HG03442 (cell line): ENCODE results near the gene PPP1R9B.

Experiments used
- ATAC-seq: cut with Tn5 transposase; IDR thresholded peaks from one replicate; pipeline ENCODE4 v1.9.1; 2021; ENCODE audit warnings: mild to moderate bottlenecking, moderate library complexity; ENCODE audit not compliant: unreplicated experiment

Gene PPP1R9B

DNA sequence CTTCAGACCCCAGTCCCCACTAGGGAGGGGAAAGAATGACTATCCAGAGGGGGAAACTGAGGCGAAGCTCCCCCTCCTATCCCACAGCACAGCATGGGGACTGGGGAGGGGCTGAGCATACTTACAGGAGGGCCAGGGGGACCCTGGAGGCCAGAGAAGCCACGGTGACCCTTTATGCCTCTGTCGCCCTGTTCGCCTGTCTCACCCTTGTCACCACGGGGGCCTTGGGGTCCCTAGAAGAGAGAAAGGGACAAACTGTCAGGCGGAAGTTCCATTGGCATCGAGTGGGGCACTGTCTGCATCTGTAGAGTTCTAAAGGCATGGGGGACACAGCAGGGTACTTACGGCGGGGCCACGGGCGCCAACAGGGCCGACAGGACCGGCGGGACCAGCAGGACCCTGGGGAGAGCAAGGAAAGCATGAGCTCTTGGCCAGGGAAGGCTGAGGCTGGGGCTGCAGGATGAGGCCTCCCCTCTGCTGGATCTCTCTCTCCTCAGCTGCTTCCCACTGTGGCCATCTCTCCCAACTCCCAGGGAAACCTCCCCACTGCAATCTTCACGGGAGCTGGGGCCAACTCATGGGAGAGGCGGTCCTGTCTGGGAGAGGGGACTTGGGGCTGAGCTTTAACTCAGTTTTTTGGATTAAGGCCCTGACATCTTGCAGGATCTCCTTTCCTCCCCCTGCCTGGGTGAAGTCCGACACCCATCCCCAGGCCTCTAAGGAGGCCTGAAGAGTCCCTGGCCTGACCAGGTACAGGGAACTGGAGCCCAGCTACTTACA lies 37.5 kb upstream of the PPP1R9B start:
- ATAC-seq: no peak

DNA sequence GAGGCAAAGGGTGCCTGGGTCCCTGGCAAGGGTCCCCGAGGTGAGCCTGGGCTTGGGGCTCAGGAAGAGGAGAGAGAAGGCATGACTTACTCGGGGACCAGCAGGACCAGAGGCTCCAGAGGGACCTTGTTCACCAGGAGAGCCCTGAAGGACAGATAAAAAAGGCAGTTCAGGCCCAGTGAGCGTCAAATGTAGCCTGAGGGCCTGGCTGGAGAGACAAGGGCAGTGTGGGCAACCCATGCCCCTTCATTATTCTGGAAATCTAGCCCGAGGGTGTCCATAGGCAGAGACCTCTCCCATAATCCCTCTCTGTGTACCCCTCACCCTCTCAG lies 36.9 kb upstream of the PPP1R9B start:
- ATAC-seq: no peak

DNA sequence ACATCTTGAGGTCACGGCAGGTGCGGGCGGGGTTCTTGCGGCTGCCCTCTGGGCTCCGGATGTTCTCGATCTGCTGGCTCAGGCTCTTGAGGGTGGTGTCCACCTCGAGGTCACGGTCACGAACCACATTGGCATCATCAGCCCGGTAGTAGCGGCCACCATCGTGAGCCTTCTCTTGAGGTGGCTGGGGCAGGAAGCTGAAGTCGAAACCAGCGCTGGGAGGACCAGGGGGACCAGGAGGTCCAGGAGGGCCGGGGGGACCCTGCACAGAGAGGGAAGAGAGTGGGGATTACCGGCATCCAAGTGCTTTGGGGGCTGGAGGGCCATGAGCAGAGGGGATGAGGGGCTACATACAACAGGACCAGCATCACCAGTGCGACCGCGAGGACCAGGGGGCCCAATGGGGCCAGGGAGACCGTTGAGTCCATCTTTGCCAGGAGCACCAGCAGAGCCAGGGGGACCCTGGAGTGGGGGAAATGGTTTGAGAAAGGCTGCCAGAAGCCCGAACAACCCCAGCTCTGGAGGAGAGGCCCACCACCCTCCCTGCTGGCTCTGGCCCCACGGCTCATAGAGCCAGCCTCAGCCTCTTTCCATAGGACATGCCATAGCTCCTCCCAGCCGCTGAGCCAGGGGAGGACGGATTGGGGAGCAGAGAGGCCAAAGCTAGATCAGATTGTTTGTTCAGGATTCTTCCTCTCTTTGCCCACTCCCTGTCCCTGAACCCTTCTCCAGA lies 36.4 kb upstream of the PPP1R9B start:
- ATAC-seq: no peak

DNA sequence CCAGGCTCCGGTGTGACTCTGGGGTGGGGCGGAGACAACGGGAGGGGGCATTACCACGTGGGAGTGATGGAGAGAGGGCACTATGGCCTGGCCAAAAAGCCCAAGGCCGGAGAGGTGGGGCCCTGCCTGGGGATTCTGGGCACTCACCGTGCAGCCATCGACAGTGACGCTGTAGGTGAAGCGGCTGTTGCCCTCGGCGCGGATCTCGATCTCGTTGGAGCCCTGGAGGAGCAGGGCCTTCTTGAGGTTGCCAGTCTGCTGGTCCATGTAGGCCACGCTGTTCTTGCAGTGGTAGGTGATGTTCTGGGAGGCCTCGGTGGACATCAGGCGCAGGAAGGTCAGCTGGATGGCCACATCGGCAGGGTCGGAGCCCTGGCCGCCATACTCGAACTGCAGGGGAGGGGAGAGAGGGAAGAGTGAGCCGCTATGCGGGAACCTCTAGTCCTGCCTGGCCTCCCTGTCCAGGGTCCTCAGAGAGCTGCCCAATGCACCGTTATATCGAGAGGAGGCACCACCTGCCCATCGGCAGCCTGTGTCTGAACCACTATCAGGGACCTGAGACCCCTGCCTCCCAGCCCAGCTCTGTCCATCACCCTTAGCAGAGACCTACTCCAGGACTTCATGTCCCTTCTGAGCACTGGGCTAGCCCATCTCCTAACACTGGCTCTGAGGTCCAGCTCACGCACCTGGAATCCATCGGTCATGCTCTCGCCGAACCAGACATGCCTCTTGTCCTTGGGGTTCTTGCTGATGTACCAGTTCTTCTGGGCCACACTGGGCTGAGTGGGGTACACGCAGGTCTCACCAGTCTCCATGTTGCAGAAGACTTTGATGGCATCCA lies 35.4 kb upstream of the PPP1R9B start:
- ATAC-seq: no peak

DNA sequence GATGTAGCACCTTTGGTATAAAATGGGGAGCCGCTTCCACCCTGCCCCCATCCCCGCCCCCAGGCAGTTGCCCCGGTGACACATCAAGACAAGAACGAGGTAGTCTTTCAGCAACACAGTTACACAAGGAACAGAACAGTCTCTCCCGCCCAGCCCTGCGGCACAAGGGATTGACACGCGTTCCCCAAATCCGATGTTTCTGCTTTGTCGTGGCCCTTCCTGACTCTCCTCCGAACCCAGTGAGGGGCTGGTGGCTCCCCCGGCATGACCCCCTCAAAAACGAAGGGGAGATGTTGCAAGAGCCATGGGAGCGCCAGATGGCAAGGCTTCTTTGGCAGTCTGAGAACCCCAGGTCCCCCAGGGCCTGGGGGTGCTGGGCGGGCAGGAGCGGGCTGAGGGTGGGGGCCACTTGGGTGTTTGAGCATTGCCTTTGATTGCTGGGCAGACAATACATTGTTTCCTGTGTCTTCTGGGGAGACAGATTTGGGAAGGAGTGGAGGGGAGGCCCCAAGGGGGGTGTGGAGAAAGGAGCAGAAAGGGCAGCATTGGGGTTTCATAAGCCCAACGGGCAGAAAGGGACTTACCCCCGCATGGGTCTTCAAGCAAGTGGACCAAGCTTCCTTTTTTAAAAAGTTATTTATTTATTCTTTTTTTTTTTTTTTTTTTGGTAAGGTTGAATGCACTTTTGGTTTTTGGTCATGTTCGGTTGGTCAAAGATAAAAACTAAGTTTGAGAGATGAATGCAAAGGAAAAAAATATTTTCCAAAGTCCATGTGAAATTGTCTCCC lies 34.3 kb upstream of the PPP1R9B start:
- ATAC-seq: no peak

DNA sequence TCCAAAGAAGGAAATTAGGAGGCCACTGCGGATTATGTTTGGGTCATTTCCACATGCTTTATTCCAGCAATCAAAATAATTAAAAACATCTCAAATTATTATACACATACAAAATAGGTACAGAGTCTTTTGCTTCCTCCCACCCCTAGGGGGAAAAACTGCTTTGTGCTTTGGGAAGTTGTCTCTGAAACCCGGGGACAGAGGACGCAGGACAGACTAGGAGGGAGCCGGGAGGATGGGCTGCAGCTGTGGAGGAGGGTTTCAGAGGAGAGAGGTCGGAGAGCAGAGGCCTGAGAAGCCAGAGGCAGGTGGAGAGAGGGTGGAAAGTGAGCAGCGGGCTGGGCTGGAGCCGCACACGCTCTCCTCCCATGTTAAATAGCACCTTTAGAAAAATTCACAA lies 33.6 kb upstream of the PPP1R9B start:
- no peak for ATAC-seq

DNA sequence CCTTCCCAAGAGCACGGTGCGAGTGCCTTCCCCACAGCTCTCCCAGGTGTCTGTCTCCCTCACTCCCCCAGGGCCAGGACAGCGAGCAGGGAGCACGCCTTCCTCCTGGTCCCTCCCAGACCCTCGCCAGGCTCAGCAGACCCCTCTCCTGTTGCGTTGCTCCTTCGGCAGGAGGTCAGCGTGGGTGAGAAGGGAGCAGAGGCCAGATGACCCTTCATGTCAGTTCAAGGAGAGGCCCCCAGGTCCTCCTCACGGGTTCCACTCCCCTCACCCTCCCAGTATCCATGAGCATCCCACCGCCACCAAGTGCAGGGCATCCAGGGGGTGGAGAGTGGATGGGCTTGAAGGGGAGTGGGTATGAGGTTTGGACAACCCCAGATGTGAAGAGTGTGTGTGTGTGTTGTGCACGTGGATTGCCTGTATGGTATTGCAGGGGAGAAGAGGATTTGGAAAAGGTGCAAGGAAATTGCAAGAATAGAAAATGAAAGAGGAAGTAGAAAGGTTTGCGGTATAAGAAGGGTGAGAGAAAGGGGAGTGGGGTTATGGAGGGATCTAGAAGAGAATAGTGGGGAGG lies 33.0 kb upstream of the PPP1R9B start:
- ATAC-seq: no peak

DNA sequence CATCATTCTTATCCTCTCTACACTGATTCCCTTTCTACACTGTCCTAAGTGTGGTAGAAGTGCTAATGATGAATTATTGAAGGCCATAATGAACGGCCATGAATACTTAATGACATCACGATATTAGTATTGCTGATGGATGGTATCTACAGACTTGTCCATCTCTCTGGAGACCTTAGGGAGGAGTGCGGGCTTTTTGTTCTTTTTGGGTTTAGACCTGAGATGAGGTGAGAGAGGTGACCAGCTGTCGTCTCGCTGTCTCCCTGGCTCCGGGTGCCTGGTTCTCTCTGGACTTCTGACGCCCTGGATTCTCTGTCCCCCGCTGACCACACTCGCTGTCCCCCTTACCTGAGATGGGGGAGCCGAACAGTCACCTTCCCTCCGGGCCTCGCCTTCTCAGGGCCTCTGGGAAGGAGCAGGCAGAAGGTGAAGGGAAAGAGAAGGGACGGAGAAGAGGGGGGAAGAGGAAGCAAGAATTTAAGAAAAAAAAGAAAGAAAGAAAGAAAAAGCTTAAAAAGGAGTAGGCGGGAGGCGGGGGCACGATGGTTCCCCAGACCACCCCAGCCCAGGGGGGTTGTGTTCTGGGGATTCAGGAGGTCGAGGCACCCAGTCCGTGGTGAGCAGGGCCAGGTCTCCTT lies 32.4 kb upstream of the PPP1R9B start:
- no peak for ATAC-seq

DNA sequence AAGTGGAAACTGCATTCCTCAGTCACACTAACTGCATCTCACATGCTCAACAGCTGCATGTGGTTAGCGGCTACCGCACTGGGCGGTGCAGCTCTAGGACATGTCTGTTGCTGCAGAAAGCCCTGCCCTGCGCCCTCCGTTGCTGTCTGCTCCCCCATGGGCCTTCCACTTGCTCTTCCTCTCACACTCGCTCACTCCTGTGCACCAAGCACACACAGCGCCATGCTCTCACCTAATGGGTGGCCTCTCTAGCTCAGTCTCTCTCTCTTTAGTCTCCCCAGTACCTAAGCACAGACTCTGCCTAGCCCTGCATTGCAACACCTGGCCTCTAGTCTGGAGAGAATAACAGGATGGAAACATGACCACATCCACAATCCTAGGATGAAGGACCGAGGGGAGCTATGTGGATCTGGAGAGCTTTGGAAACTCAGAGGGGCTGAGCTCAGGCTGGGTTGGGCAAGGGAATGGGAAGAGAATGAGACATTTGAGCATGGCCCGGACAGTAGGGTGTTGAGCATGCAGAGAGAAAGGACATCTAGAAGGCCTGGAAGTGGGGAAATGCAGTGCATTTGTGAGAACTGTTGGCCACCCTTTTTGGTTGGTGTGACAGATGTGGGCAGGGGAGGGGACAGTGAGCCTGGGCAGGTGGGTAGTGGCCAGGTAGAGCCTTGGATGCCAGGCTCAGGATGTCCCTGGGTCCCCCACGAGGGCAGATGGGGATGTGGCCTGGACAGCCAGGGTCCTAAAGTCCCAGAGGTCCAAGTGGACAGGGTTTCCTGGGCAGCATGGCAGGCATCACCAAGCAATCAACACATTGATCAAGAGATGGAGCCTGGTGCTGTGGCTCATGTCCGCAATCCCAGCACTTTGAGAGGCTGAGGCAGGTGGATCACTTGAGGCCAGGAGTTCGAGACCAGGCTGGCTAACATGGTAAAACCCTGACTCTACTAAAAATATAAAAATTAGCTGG lies 31.4 kb upstream of the PPP1R9B start:
- no peak for ATAC-seq

DNA sequence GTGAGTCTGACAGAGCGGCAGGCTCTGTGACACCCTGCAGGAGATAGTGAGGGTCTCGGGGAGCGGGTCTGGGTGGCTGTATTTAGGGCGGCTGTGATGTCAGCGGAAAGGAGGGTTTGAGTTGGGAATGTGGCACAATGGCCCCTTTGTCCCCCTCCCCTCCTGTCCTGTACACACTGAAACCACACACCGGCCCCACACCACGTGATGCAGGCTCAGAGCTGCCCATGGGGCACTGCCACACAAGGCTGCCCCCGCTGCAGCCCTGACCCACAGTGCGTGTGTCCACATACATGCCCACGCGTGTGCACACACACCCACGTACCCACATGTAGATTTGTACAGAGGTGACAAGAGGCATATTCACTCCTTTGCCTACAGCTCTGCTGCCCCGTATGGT lies 30.7 kb upstream of the PPP1R9B start:
- ATAC-seq: no peak

DNA sequence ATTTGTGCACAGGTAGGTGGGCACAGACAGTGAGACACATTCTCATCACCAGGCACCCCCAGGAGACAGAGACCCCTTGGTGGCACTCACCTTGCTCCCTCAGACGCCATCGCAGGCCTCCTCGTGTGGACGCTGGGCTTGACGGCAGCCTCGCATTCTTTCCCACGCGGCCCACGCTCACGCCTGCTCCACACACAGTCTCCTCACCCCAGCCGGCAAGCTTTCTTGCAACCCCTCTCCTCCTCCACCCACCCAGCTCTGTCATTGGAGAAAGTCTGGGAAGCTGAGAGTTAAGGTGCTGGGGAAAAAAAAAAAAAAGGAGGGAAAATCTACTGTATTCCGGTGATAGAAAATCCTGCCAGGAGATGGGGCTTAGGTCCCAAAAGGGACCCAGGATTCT lies 30.1 kb upstream of the PPP1R9B start:
- no peak for ATAC-seq

DNA sequence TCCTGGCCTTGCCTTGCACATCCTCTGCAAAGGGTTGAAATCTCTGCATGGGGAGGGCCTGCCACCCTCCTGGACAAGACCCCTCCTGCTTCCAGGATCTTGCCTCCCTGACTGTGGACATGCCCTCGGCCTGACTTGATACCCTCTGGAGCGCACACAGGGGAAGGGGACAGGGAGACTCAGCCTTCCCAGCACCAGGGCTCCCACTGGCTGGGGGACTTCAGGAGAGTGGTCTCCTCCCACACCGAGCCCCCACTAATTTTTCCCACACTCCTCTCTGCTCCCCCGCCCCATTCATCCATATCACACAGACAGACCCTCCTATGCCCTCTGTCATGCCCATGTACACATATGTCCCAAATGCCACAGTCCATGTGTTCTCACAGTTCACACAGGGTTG lies 29.6 kb upstream of the PPP1R9B start:
- no peak for ATAC-seq

DNA sequence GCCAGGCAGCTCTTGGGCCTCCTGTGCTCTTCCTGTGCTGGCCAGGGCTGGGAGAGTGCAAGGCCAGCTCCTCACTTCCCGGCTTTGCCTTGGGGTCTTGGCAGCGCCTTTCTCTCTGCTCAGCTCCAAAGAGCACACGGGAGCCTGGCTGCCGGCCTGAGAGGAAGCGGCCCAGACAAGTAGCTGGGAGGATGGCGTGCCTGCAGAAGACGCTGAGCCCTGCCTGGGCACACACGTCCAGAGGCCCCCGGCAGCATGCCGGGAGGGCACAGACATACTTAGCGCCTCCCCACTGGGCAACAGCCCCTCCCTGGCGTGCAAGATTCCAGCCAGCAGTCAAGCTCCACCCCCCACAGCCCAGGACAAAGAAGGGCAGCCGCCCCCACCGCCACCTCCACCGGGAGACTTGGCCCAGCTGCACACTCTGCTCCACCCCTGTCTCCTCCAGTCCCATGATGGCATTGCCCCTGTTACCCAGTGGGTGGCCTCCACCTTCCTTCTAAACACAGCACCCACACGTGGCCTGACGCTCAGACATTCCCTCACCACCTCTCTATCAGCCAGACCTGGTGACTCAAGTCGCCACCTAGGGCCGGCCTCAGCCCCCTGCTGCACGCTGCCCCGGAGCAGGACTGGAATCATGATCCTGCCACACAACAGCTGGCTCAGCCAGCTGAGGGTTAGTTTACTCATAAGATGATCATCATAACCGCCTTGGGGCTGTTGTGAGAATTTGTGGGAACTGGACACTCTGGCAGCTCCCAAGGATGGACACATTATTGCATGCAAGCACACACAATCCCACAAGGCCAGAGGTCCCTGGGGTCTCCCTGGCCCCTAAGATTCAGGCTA lies 27.7 kb upstream of the PPP1R9B start:
- no peak for ATAC-seq

DNA sequence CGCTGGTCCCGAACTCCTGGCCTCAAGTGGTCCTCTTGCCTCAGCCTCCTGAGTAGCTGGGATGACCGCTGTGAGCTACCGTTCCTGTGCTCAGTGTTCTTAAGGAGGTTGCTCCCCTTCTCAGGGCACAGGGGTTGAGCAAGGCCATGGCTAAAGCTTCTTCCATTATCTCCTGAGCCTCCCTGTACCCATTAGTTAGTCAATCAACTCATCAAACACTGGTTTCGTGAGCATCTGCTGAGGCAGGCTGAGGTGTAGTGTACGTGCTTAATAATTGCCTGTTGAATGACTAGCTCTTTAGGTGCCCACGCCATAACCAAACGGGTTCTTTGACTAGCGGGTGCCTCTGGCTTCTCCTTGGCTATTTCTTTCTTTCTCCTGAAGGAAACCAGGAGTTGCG lies 27.0 kb upstream of the PPP1R9B start:
- no peak for ATAC-seq

DNA sequence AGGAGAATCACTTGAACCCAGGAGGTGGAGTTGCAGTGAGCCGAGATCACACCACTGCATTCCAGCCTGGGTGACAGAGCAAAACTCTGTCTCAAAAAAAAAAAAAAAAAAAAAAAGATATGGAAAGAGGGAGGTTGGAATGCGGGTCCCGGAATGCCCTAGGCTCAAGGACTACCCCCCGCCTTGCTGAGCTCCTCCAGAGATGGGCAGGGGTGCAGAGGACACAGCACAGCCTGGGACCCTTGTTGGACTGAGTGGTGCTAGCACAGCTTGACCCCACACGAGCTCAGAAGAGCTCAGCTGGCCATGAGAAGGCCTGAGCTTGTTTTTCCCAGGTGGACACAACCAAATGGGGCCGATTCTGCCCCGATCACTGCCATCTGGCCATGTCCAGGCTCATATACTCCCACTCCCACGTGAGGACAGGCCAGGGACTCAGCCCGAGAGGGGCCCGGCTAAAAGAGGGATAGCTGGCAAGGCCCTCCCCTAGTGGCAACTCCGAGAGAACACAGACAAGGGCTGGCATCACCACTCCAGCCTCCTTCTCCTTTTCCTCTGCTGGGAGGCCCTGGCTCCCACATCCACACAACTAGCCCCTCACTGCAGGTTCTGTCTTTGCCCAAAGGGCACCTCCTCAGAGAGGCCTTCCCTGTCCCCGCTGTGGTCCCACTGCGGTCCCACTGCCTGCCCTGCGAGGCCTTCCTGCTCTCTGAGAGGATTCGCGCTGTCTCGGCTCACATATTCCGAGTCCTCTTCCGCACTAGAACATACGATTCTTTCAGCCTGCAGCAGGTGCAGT lies 26.3 kb upstream of the PPP1R9B start:
- no peak for ATAC-seq

DNA sequence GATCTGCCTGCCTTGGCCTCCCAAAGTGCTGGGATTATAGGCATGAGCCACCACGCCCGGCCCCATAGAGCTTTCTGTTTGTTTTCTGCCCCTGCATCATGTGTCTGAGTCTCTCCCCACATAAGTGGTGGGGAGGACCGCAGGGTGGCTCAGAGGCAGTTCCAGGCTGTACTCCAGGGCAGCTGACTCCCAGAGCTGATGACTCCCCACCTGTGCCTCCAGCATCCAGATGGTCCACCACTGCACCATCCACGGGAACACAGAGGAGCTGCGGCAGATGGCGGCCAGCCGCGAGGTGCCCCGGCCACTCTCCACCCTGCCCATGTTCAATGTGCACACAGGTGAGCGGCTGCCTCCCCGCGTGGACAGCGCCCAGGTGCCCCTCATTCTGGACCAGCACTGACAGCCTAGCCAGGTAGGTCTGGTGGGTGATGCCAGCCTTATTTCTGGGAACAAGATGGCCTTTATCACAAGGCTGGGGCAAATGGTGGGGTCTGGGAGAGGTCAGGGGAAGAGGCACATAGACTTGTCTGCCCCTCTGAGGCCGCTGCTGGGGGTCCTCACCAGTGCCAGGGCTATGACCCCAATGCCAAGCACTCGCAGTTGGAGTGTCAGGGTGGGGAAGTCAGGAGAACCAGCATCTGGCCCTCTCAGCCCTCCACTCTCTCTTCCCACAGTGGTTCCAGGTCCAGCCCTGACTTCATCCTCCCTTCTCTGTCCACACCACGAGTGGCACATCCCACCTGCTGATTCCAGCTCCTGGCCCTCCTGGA lies 24.7 kb upstream of the PPP1R9B start:
- ATAC-seq: no peak

DNA sequence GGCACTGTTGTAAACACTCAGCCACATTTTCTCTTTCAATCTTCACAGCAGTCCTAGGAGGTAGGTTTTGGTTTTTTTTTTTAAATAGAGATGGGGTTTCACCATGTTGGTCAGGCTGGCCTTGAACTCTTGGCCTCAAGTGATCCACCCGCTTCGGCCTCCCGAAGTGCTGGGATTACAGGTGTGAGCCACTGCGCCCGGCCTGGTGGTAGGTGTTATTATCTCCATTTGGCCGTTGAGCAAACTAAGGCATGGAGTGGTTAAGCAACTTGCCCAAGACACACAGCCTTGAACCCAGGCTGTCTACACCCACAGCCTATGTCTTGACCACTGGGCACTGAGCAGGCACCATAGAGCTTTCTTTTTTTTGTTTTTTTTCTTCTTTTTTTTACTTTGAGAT lies 24.0 kb upstream of the PPP1R9B start:
- ATAC-seq: no peak
